GM12878 (cell line): ENCODE data around the gene RAB6B. TPM values are rescaled to one million over a fixed set of nuclear protein-coding genes. Genes with fewer than 3 reads are reported as not detected.

ENCODE experiments used
- ATAC-seq: fragments of 200-7000 bp; cut with Tn5 transposase; 3 replicates; pipeline ENCODE4 v1.9.1; 2020; ENCODE audit warnings: mild to moderate bottlenecking, moderate library complexity
- BruUV-seq: library from RNA; stranded (reverse); fragments of 400-500 nt; replicated peaks from 2 replicates; lab custom pipeline; 2021; lab: Mats Ljungman, UMichigan
- CTCF ChIA-PET: fragments of 300-600 bp; sonication (Branson Sonifier 250); formaldehyde crosslinking; extraction: SDS; loops from one replicate; lab custom pipeline; 2021; ENCODE audit warnings: inconsistent platforms; lab: Yijun Ruan, JAX
- POLR2A ChIA-PET: fragments of 350-600 bp; formaldehyde crosslinking; extraction: SDS; loops from one replicate; lab custom pipeline; 2021; ENCODE audit warnings: inconsistent platforms; lab: Charles Lee
- RAD21 ChIA-PET: fragments of 300-600 bp; sonication (Branson Sonifier 250); formaldehyde crosslinking; loops from one replicate; lab custom pipeline; 2023; ENCODE audit warnings: antibody characterized with exemption; ENCODE audit not compliant: unreplicated experiment; lab: Charles Lee
- SMC1A ChIA-PET: fragments of 300-600 bp; sonication (Branson Sonifier 250); formaldehyde crosslinking; loops from one replicate; lab custom pipeline; 2023; ENCODE audit not compliant: unreplicated experiment, uncharacterized antibody; lab: Charles Lee
- DNase-seq: peaks from one replicate; pipeline ENCODE4 v3.0.0-alpha.2; 2011; ENCODE audit warnings: low read depth, low spot score
- FAIRE-seq: peaks from 3 replicates; lab custom pipeline; 2011; peaks lifted over from hg19 to GRCh38; lab: Jason Lieb, UNC
- H2AFZ ChIP-seq: 2 replicates; pipeline ENCODE4 v1.6.0; 2011; ENCODE audit warnings: low read depth, low read length, control low read depth; ENCODE audit not compliant: control insufficient read depth
- H3K27ac ChIP-seq: 2 replicates; pipeline ENCODE4 v1.5.1; 2011; ENCODE audit warnings: control low read depth; ENCODE audit not compliant: control insufficient read depth, insufficient read depth
- H3K27me3 ChIP-seq, 2 experiments: replicated peaks in 1 of 2; 2 replicates each; pipeline versions ENCODE4 v1.6.0 to v1.6.1; 2011; ENCODE audit warnings: low read length in 1 of 2; ENCODE audit not compliant: control insufficient read depth in 2 of 2, insufficient read depth in 2 of 2
- H3K36me3 ChIP-seq, 2 experiments: 2 replicates each; pipeline ENCODE4 v1.5.1; 2011; ENCODE audit warnings: low read length in 1 of 2; ENCODE audit not compliant: control insufficient read depth in 2 of 2, insufficient read depth in 2 of 2
- H3K4me1 ChIP-seq: 2 replicates; pipeline ENCODE4 v1.6.1; 2011; ENCODE audit warnings: mild to moderate bottlenecking, low read length, moderate library complexity, mixed read lengths; ENCODE audit not compliant: control insufficient read depth, insufficient read depth
- H3K4me2 ChIP-seq: 2 replicates; pipeline ENCODE4 v1.6.0; 2011; ENCODE audit warnings: control low read depth; ENCODE audit not compliant: control insufficient read depth, insufficient read depth
- H3K4me3 ChIP-seq: fragments of 200-600 bp; sonication (generic); 2 replicates; pipeline ENCODE4 v1.5.1; 2016
- H3K79me2 ChIP-seq: 2 replicates; pipeline ENCODE4 v1.6.0; 2011; ENCODE audit warnings: low read length; ENCODE audit not compliant: control insufficient read depth, insufficient read depth
- H3K9ac ChIP-seq: 2 replicates; pipeline ENCODE4 v1.8.0; 2011; ENCODE audit warnings: low read length, control low read depth, mixed read lengths; ENCODE audit not compliant: control insufficient read depth, insufficient read depth
- H3K9me3 ChIP-seq: replicated peaks from 3 replicates; pipeline ENCODE4 v1.5.1; 2011; ENCODE audit warnings: mild to moderate bottlenecking, low read length; ENCODE audit not compliant: control insufficient read depth, insufficient read depth
- H4K20me1 ChIP-seq: 2 replicates; pipeline ENCODE4 v1.6.0; 2011; ENCODE audit not compliant: control insufficient read depth, insufficient read depth
- CHD4 ChIP-seq: fragments of 200-600 bp; sonication (generic); IDR thresholded peaks from 2 replicates; pipeline ENCODE4 v1.6.1; 2016; ENCODE audit warnings: mild to moderate bottlenecking
- IRF4 ChIP-seq: IDR thresholded peaks from 2 replicates; pipeline ENCODE4 v1.6.1; 2011; ENCODE audit warnings: low read depth, low read length
- NBN ChIP-seq: fragments of 450-650 bp; IDR thresholded peaks from 2 replicates; pipeline ENCODE4 v1.6.1; 2016
- NFIC ChIP-seq: IDR thresholded peaks from 2 replicates; pipeline ENCODE4 v1.6.1; 2012; ENCODE audit warnings: low read depth, mild to moderate bottlenecking, inconsistent platforms, low read length, moderate library complexity
- NRF1 ChIP-seq: conservative IDR thresholded peaks from 2 replicates; pipeline ENCODE4 v1.6.1; 2011; ENCODE audit warnings: mild to moderate bottlenecking, low read depth, low read length, improper control_type of control experiment
- POLR2AphosphoS5 ChIP-seq: IDR thresholded peaks from 2 replicates; pipeline ENCODE4 v1.6.1; 2011; ENCODE audit warnings: mild to moderate bottlenecking, low read length, inconsistent platforms
- STAT3 ChIP-seq: IDR thresholded peaks from 2 replicates; pipeline ENCODE4 v1.6.1; 2011; ENCODE audit warnings: low read depth, low read length, improper control_type of control experiment
- WRNIP1 ChIP-seq: IDR thresholded peaks from 2 replicates; pipeline ENCODE4 v1.6.1; 2011; ENCODE audit warnings: low read depth, low read length, improper control_type of control experiment, borderline replicate concordance
- WGBS: methylation state at CpG from one replicate; pipeline ENCODE4 v1.1.6; 2016; ENCODE audit warnings: low lambda C conversion rate; ENCODE audit not compliant: insufficient replicate concordance, insufficient coverage; ENCODE audit errors: missing lambda C conversion rate; 5-methylcytosine and 5-hydroxymethylcytosine counted together
- in situ Hi-C: fragments of 300-500 bp; cut with MboI; formaldehyde crosslinking; loops from 9 replicates; pipeline ENCODE4 v1.14.3; 2018; ENCODE audit warnings: mixed read lengths
- intact Hi-C: fragments of 100-400 bp; cut with micrococcal nuclease; formaldehyde crosslinking; loops from one replicate; pipeline ENCODE4 v1.14.2; 2022; ENCODE audit not compliant: unreplicated experiment
- polyA plus RNA-seq, 11 experiments: library from polyadenylated mRNA; depleted of rRNA in 4 of 11; unstranded in 6 of 11; stranded (reverse) in 5 of 11; fragments of >200 nt; fragmentation: Nextera tagmentation in 4 of 11; fragmentation: Illumina TruSeq in 1 of 11; extraction: Ambion mirVana in 4 of 11; extraction: Trizol in 1 of 11; gene quantifications; 1 replicate in 1 of 11; 2 replicates in 10 of 11; pipeline versions ENCODE4 v1.2.1 to v1.2.3, GENCODE V29; 2011 to 2016; ENCODE audit warnings: inconsistent platforms in 2 of 11, missing spikeins in 2 of 11, low read depth in 1 of 11
- total RNA-seq, 4 experiments: library from RNA; depleted of rRNA in 3 of 4; stranded (reverse); fragments of >200 nt in 3 of 4; fragmentation: Illumina TruSeq in 1 of 4; extraction: Trizol in 1 of 4; gene quantifications; 2 replicates each; pipeline versions ENCODE4 v1.2.1 to v1.2.3, GENCODE V29; 2013 to 2021
- TF ChIP-seq, protein P1 (sequence below): fragments of 150-350 bp; IDR thresholded peaks from 2 replicates; pipeline ENCODE4 v1.6.1; 2014; ENCODE audit warnings: mild to moderate bottlenecking, low read depth, low read length

The RAB6B gene
- total and polyA plus RNA-seq, 10 of the 15 experiments (the other 5 are each of a cell fraction or from before 2014, with no cell fraction given) = 0.01 to 0.16 (median 0.04) TPM; not detected in 5

DNA sequence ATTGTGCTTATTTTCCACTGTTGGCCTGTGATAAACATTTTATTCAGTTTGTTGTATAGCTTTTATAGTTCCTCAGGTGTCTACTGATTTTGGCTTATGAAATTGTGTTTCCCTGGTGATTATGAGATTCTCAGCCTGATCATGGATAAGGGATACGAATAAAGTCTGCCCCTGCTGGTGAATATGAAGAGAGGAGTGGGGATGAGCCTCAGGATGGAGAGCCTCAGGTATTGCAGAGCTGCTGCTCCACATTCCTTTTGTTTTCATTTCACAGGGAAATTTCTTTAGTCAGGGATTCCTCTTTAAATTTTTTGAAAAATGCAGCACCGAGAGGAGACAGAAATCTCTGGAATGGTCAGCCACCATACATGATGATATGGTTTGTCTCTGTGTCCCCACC, 14.7 kb upstream of the RAB6B start:
- intact Hi-C loops = no loop called here

DNA sequence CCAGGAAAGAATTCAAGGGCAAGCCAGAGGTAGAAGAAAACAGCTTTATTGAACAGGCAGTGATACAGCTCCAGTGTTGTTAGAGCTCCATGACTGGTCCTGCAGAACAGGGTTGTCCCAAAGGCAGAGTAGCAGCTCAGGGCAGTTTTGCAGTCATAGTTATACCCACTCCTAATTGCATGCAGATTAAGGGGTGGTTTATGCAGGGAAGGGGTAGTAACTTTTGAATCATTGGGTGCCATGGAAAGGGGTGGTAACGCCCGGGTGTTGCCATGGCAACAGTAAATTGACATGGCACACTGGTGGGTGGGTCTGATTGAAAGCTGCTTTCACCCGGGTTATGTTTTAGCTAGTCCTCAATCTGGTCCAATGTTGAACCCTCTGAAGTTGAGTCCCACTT, 9.7 kb upstream of the RAB6B start:
- POLR2A ChIA-PET = no interaction called here
- RAD21 ChIA-PET = no interaction called here
- 17% methylated on average over 3 of the region's 3 CpGs for WGBS

More for the DNA sequence above, 14.7 kb upstream of the RAB6B start:
- no peak overlapping the region for H3K9ac ChIP-seq
- SMC1A ChIA-PET = interaction anchor here (0.7 to 1.2 kb wide), 2 partner anchors 92 to 136 kb away, joined by 3 read pairs; no protein-coding TSS in a partner anchor
- no peak for DNase-seq
- no peak for FAIRE-seq
- no peaks in the 10 kb centered on the region for H3K79me2 ChIP-seq
- in situ Hi-C loops = no loop called here
- no peak overlapping the region for H3K27ac ChIP-seq
- TF ChIP-seq NBN = no peak
- TF ChIP-seq WRNIP1 = no peak
- no peak for TF ChIP-seq CHD4
- RAD21 ChIA-PET = no interaction called here
- no peak for ATAC-seq
- BruUV-seq = no TSS peak
- H3K4me3 ChIP-seq = no peak overlapping the region
- H3K4me1 ChIP-seq = no peaks in the 10 kb centered on the region
- H2AFZ ChIP-seq = no peak overlapping the region
- no peaks in the 10 kb centered on the region for H4K20me1 ChIP-seq
- no peaks in the 10 kb centered on the region for H3K9me3 ChIP-seq
- 18% methylated on average over 2 of the region's 2 CpGs for WGBS
- POLR2A ChIA-PET = no interaction called here
- no peaks in the 10 kb centered on the region for H3K36me3 ChIP-seq
- no peak overlapping the region for H3K4me2 ChIP-seq
- CTCF ChIA-PET = no interaction called here
- peaks cover 0 to 8% of the 10 kb centered on the region in 2 experiments; a peak in 2 of 4 replicates for H3K27me3 ChIP-seq

More for the DNA sequence above, 9.7 kb upstream of the RAB6B start:
- intact Hi-C loops (no loop called here), in situ Hi-C loops (no loop called here)
- TF ChIP-seq POLR2AphosphoS5 = no peak
- no peak for TF ChIP-seq IRF4
- TF ChIP-seq NBN = no peak
- no peak for TF ChIP-seq STAT3
- TF ChIP-seq, protein P1, sequence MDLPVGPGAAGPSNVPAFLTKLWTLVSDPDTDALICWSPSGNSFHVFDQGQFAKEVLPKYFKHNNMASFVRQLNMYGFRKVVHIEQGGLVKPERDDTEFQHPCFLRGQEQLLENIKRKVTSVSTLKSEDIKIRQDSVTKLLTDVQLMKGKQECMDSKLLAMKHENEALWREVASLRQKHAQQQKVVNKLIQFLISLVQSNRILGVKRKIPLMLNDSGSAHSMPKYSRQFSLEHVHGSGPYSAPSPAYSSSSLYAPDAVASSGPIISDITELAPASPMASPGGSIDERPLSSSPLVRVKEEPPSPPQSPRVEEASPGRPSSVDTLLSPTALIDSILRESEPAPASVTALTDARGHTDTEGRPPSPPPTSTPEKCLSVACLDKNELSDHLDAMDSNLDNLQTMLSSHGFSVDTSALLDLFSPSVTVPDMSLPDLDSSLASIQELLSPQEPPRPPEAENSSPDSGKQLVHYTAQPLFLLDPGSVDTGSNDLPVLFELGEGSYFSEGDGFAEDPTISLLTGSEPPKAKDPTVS = no peak
- TF ChIP-seq NRF1 = no peak
- no peak for TF ChIP-seq NFIC
- Histone ChIP-seq H3K79me2 (no peaks in the 10 kb centered on the region), H3K27ac (no peak overlapping the region), H4K20me1 (no peaks in the 10 kb centered on the region), H3K4me2 (no peak overlapping the region), H2AFZ (no peak overlapping the region), H3K4me3 (no peak overlapping the region), H3K27me3 (peaks cover 0 to 2% of the 10 kb centered on the region in 2 experiments; a peak in 1 of 4 replicates), H3K9me3 (no peaks in the 10 kb centered on the region), H3K36me3 (no peaks in the 10 kb centered on the region), H3K4me1 (no peaks in the 10 kb centered on the region), H3K9ac (no peak overlapping the region)
- ATAC-seq = no peak
- CTCF ChIA-PET = interaction anchor here (0.6 kb wide), 2 partner anchors 148 to 1653 kb away, joined by 3 read pairs; no protein-coding TSS in a partner anchor
- FAIRE-seq = no peak
- DNase-seq = no peak
- SMC1A ChIA-PET = interaction anchor here (1.3 kb wide), 2 partner anchors 20 to 30 kb away, joined by 3 read pairs; no protein-coding TSS in a partner anchor
- no TSS peak for BruUV-seq
